Natural killer cell (primary cell): ENCODE results near the gene VWA8. TPM values are rescaled to one million over a fixed set of nuclear protein-coding genes. Genes with fewer than 3 reads are reported as not detected.

ENCODE experiments used
- ATAC-seq, 3 donors: fragments of 150-1000 bp in 2 of 3; fragments of 200-7000 bp in 1 of 3; cut with Tn5 transposase; 1 replicate in 1 of 3; 2 replicates in 2 of 3; pipeline ENCODE4 v1.10.0; 2021; ENCODE audit warnings: mild to moderate bottlenecking in 2 of 3, moderate library complexity in 2 of 3
- DNase-seq, 2 donors: peaks; one replicate each; pipeline versions ENCODE4 v3.0.0 to v3.0.0-alpha.2; 2013 to 2021; ENCODE audit warnings: mixed read lengths in 1 of 2
- H3K27ac ChIP-seq: one replicate; pipeline ENCODE4 v1.5.1; 2013; ENCODE audit warnings: mild to moderate bottlenecking, low read length
- H3K27me3 ChIP-seq: one replicate; pipeline ENCODE4 v1.6.1; 2013; ENCODE audit warnings: low read length; ENCODE audit not compliant: control insufficient read depth, insufficient read depth
- H3K36me3 ChIP-seq: one replicate; pipeline ENCODE4 v1.6.1; 2013; ENCODE audit warnings: low read length; ENCODE audit not compliant: control insufficient read depth, insufficient read depth
- H3K4me1 ChIP-seq: one replicate; pipeline ENCODE4 v1.6.1; 2013; ENCODE audit warnings: low read length; ENCODE audit not compliant: control insufficient read depth, insufficient read depth
- H3K4me3 ChIP-seq: one replicate; pipeline ENCODE4 v1.5.1; 2013; ENCODE audit warnings: low read length
- H3K9me3 ChIP-seq: one replicate; pipeline ENCODE4 v1.6.1; 2013; ENCODE audit warnings: low read length; ENCODE audit not compliant: control insufficient read depth, insufficient read depth
- H3K27ac Mint-ChIP-seq, 2 donors: one replicate each; pipeline ENCODE4 v1.8.0; 2022; ENCODE audit warnings: mild to moderate bottlenecking in 2 of 2, mixed read lengths in 2 of 2, moderate library complexity in 1 of 2
- H3K27me3 Mint-ChIP-seq, 2 donors: one replicate each; pipeline ENCODE4 v1.8.0; 2022; ENCODE audit warnings: low read depth in 2 of 2, mixed read lengths in 2 of 2
- H3K36me3 Mint-ChIP-seq: one replicate; pipeline ENCODE4 v1.8.0; 2022; ENCODE audit warnings: mixed read lengths
- H3K4me1 Mint-ChIP-seq, 2 donors: one replicate each; pipeline ENCODE4 v1.8.0; 2022; ENCODE audit warnings: mixed read lengths in 2 of 2
- H3K4me3 Mint-ChIP-seq: one replicate; pipeline ENCODE4 v1.8.0; 2022; ENCODE audit warnings: mild to moderate bottlenecking, moderate library complexity, mixed read lengths
- H3K9me3 Mint-ChIP-seq, 2 donors: one replicate each; pipeline ENCODE4 v1.8.0; 2022; ENCODE audit warnings: mixed read lengths in 2 of 2
- CTCF ChIP-seq: fragments of 200-600 bp; IDR thresholded peaks from one replicate; pipeline ENCODE4 v1.8.0; 2022; ENCODE audit warnings: antibody characterized with exemption
- WGBS: methylation state at CpG from one replicate; pipeline ENCODE4 v1.1.7; 2013; ENCODE audit warnings: missing lambda C conversion rate; ENCODE audit not compliant: insufficient coverage; 5-methylcytosine and 5-hydroxymethylcytosine counted together
- intact Hi-C: fragments of 100-400 bp; cut with micrococcal nuclease; formaldehyde crosslinking; loops from one replicate; pipeline ENCODE4 v1.14.2; 2022
- total RNA-seq, 4 donors: library from RNA; stranded (reverse); fragments of 120-200 nt in 1 of 4; gene quantifications; one replicate each; pipeline versions ENCODE4 v1.2.3 to v1.2.4, GENCODE V29; 2013 to 2022

The VWA8 gene
- total RNA-seq, 3 donors from 2014 or later (not counting 1 experiment from before 2014, with no cell fraction given) = 21.9 to 27.5 (median 22.6) TPM

DNA sequence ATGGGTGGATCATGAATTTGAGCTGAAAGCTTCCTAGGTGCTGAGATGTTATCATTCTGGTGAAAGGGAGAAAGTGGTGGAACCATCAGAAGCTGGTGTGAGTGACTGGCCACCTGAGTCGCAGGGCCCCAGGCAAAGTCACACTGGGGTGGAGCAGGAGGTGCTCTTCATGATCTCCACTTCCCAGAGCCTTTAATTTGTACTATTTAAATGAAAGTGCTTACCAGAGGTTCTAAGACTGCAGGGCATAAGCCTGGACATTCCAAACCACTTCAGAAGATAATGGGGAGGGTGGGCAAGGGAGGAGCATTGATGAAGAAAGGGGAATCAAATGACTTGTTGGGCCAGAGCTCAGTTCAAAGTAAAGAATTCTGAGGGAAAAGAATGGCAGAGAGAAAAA is 347.4 kb downstream of the VWA8 start:
- DNase-seq (no peak), ATAC-seq (no peak)
- H3K4me1 ChIP-seq = no peaks in the 10 kb centered on the region
- no peaks in the 10 kb centered on the region for H3K27me3 ChIP-seq
- 100% methylated on average over 1 of the region's 1 CpG for WGBS
- Mint-ChIP-seq H3K27ac (no peak overlapping the region), H3K4me3 (no peak overlapping the region), H3K9me3 (no peaks in the 10 kb centered on the region), H3K36me3 (peaks cover 12% of the 10 kb centered on the region), H3K4me1 (no peaks in the 10 kb centered on the region), H3K27me3 (no peaks in the 10 kb centered on the region)
- no peak overlapping the region for H3K27ac ChIP-seq
- no peaks in the 10 kb centered on the region for H3K9me3 ChIP-seq
- TF ChIP-seq CTCF = no peak
- H3K4me3 ChIP-seq = no peak overlapping the region
- H3K36me3 ChIP-seq = peaks cover 20% of the 10 kb centered on the region
- intact Hi-C loops = no loop called here

DNA sequence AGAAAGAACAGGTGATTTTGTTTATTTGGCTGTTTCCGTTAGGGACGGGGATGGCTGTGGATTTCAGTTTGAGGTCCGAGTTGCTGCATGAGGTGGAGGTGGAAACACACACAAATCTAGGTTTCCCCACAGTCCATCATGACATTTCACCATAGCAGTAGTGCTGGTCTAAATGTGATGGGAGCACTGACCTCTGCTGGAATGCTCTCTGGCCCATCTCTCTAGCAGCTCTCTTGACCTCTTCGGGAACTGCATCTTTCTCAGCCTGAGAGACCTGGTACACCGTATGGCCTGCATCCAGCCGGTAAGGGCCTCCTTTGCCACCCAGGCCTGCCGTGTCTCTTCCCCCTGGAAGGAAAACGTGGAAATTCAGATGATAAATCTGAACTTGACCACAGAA is 349.5 kb downstream of the VWA8 start:
- H3K4me1 ChIP-seq = no peaks in the 10 kb centered on the region
- H3K27ac ChIP-seq = no peak overlapping the region
- no peak for DNase-seq
- H3K27me3 Mint-ChIP-seq = no peaks in the 10 kb centered on the region
- no peaks in the 10 kb centered on the region for H3K9me3 ChIP-seq
- no peaks in the 10 kb centered on the region for H3K4me1 Mint-ChIP-seq
- 97% methylated on average over 7 of the region's 8 CpGs for WGBS
- no peak for TF ChIP-seq CTCF
- H3K4me3 ChIP-seq = no peak overlapping the region
- no peak overlapping the region for H3K27ac Mint-ChIP-seq
- peaks cover 18% of the 10 kb centered on the region for H3K36me3 Mint-ChIP-seq
- intact Hi-C loops = no loop called here
- H3K9me3 Mint-ChIP-seq = no peaks in the 10 kb centered on the region
- H3K36me3 ChIP-seq = peaks cover 24% of the 10 kb centered on the region
- H3K27me3 ChIP-seq = no peaks in the 10 kb centered on the region
- no peak overlapping the region for H3K4me3 Mint-ChIP-seq
- ATAC-seq = no peak

- Mint-ChIP-seq H3K4me3 (no peak overlapping the region), H3K36me3 (peaks cover 18% of the 10 kb centered on the region), H3K4me1 (no peaks in the 10 kb centered on the region), H3K9me3 (no peaks in the 10 kb centered on the region), H3K27ac (no peak overlapping the region), H3K27me3 (no peaks in the 10 kb centered on the region)
- peaks cover 24% of the 10 kb centered on the region for H3K36me3 ChIP-seq
- intact Hi-C loops = no loop called here
- no peaks in the 10 kb centered on the region for H3K9me3 ChIP-seq
- DNase-seq (no peak), ATAC-seq (no peak)
- H3K4me3 ChIP-seq = no peak overlapping the region
- H3K27me3 ChIP-seq = no peaks in the 10 kb centered on the region
- no peaks in the 10 kb centered on the region for H3K4me1 ChIP-seq
- TF ChIP-seq CTCF = no peak
- 98% methylated on average over 3 of the region's 4 CpGs for WGBS
- H3K27ac ChIP-seq = no peak overlapping the region
Observed at GRCh38 chr13:41610404-41610803, 350.5 kb downstream of the VWA8 start.

GRCh38 chr13:41609828-41610227 is 351.1 kb downstream of the VWA8 start:
- intact Hi-C loops = no loop called here
- TF ChIP-seq CTCF = no peak
- Histone ChIP-seq H3K36me3 (peaks cover 26% of the 10 kb centered on the region), H3K27me3 (no peaks in the 10 kb centered on the region), H3K9me3 (no peaks in the 10 kb centered on the region), H3K4me1 (no peaks in the 10 kb centered on the region), H3K4me3 (no peak overlapping the region), H3K27ac (no peak overlapping the region)
- Mint-ChIP-seq H3K4me1 (no peaks in the 10 kb centered on the region), H3K27ac (no peak overlapping the region), H3K36me3 (peaks cover 18% of the 10 kb centered on the region), H3K4me3 (no peak overlapping the region), H3K27me3 (no peaks in the 10 kb centered on the region), H3K9me3 (no peaks in the 10 kb centered on the region)
- no peak for ATAC-seq
- WGBS = 94% methylated on average over 3 of the region's 4 CpGs
- DNase-seq = no peak
